H9 (cell line): ENCODE data around the gene NPB. TPM values are rescaled to one million over a fixed set of nuclear protein-coding genes. Genes with fewer than 3 reads are reported as not detected.

Experiments
- DNase-seq: peaks from one replicate; pipeline ENCODE4 v3.0.0-alpha.2; 2017
- H2AFZ ChIP-seq: one replicate; pipeline ENCODE4 v1.6.1; 2013; ENCODE audit warnings: mild to moderate bottlenecking, low read length, control low read depth, moderate library complexity
- H2AK5ac ChIP-seq: 2 replicates; pipeline ENCODE4 v1.6.1; 2013; ENCODE audit warnings: low read length, control low read depth, mixed read lengths; ENCODE audit not compliant: insufficient read length
- H2BK120ac ChIP-seq: one replicate; pipeline ENCODE4 v1.6.1; 2013; ENCODE audit warnings: low read depth, mild to moderate bottlenecking, low read length, control low read depth, inconsistent platforms; ENCODE audit not compliant: poor library complexity, severe bottlenecking
- H2BK12ac ChIP-seq: 2 replicates; pipeline ENCODE4 v1.6.1; 2013; ENCODE audit warnings: low read length, control low read depth, mixed read lengths, low read depth; ENCODE audit not compliant: insufficient read length
- H2BK15ac ChIP-seq: 2 replicates; pipeline ENCODE4 v1.6.1; 2013; ENCODE audit warnings: low read depth, low read length, control low read depth
- H2BK20ac ChIP-seq: one replicate; pipeline ENCODE4 v1.6.1; 2013; ENCODE audit warnings: low read depth, mild to moderate bottlenecking, low read length, control low read depth, inconsistent platforms; ENCODE audit not compliant: poor library complexity, severe bottlenecking
- H2BK5ac ChIP-seq: 2 replicates; pipeline ENCODE4 v1.6.1; 2013; ENCODE audit warnings: low read length, control low read depth, mixed read lengths; ENCODE audit not compliant: insufficient read length
- H3K14ac ChIP-seq: 2 replicates; pipeline ENCODE4 v1.6.1; 2013; ENCODE audit warnings: low read length, control low read depth; ENCODE audit not compliant: insufficient read depth
- H3K18ac ChIP-seq: 2 replicates; pipeline ENCODE4 v1.6.1; 2013; ENCODE audit warnings: low read depth, mild to moderate bottlenecking, mixed read lengths, low read length, control low read depth; ENCODE audit not compliant: insufficient read length
- H3K23ac ChIP-seq: 2 replicates; pipeline ENCODE4 v1.6.1; 2013; ENCODE audit warnings: low read length, control low read depth, mixed read lengths, low read depth; ENCODE audit not compliant: insufficient read length
- H3K23me2 ChIP-seq: 2 replicates; pipeline ENCODE4 v1.6.1; 2013; ENCODE audit warnings: low read depth, mild to moderate bottlenecking, mixed read lengths, low read length, control low read depth; ENCODE audit not compliant: insufficient read length, poor library complexity, severe bottlenecking
- H3K27ac ChIP-seq: 2 replicates; pipeline ENCODE4 v1.5.1; 2013; ENCODE audit warnings: low read length, control low read depth, mixed read lengths, low read depth; ENCODE audit not compliant: insufficient read length
- H3K27me3 ChIP-seq: 2 replicates; pipeline ENCODE4 v1.6.1; 2013; ENCODE audit warnings: low read length, control low read depth, inconsistent platforms; ENCODE audit not compliant: insufficient read depth
- H3K4ac ChIP-seq: 2 replicates; pipeline ENCODE4 v1.6.1; 2013; ENCODE audit warnings: low read depth, mild to moderate bottlenecking, control low read depth, inconsistent platforms, low read length, moderate library complexity
- H3K4me1 ChIP-seq: 2 replicates; pipeline ENCODE4 v1.6.1; 2013; ENCODE audit warnings: low read length, control low read depth, inconsistent platforms; ENCODE audit not compliant: insufficient read depth
- H3K4me2 ChIP-seq: 2 replicates; pipeline ENCODE4 v1.6.1; 2013; ENCODE audit warnings: low read length, control low read depth, mixed read lengths; ENCODE audit not compliant: insufficient read length, insufficient read depth
- H3K56ac ChIP-seq: 2 replicates; pipeline ENCODE4 v1.6.1; 2013; ENCODE audit warnings: low read depth, mild to moderate bottlenecking, mixed read lengths, low read length, control low read depth; ENCODE audit not compliant: insufficient read length
- H3K79me1 ChIP-seq: 2 replicates; pipeline ENCODE4 v1.6.1; 2013; ENCODE audit warnings: low read depth, mild to moderate bottlenecking, moderate library complexity, low read length, control low read depth, inconsistent platforms; ENCODE audit not compliant: insufficient read depth, poor library complexity, severe bottlenecking
- H3K79me2 ChIP-seq: 2 replicates; pipeline ENCODE4 v1.6.1; 2013; ENCODE audit warnings: low read length, control low read depth, inconsistent platforms; ENCODE audit not compliant: insufficient read depth
- H3K9ac ChIP-seq: 2 replicates; pipeline ENCODE4 v1.6.1; 2013; ENCODE audit warnings: low read length, control low read depth, mixed read lengths; ENCODE audit not compliant: insufficient read length; ENCODE audit errors: extremely low read depth
- H3K9me3 ChIP-seq: one replicate; pipeline ENCODE4 v1.6.1; 2013; ENCODE audit warnings: low read depth, low read length, inconsistent platforms; ENCODE audit not compliant: control insufficient read depth
- H3T11ph ChIP-seq: one replicate; pipeline ENCODE4 v1.6.1; 2013; ENCODE audit warnings: mild to moderate bottlenecking, low read length, control low read depth, inconsistent platforms
- H4K20me1 ChIP-seq: one replicate; pipeline ENCODE4 v1.6.1; 2013; ENCODE audit not compliant: control insufficient read depth, insufficient read length, insufficient read depth
- H4K5ac ChIP-seq: 2 replicates; pipeline ENCODE4 v1.6.1; 2013; ENCODE audit warnings: low read depth, mild to moderate bottlenecking, mixed read lengths, low read length, control low read depth; ENCODE audit not compliant: insufficient read length
- H4K8ac ChIP-seq: replicated peaks from 2 replicates; pipeline ENCODE4 v1.6.1; 2013; ENCODE audit warnings: low read length, control low read depth, mixed read lengths, low read depth; ENCODE audit not compliant: insufficient read length
- H4K91ac ChIP-seq: 2 replicates; pipeline ENCODE4 v1.6.1; 2013; ENCODE audit warnings: low read depth, mild to moderate bottlenecking, moderate library complexity, mixed read lengths, low read length, control low read depth; ENCODE audit not compliant: insufficient read length
- H3K27ac Mint-ChIP-seq, 3 experiments: 2 replicates in 2 of 3; 3 replicates in 1 of 3; pipeline ENCODE4 v1.8.0; 2020 to 2021; ENCODE audit warnings: mixed read lengths in 3 of 3, mild to moderate bottlenecking in 1 of 3, moderate library complexity in 1 of 3
- H3K27me3 Mint-ChIP-seq: 2 replicates; pipeline ENCODE4 v1.8.0; 2021; ENCODE audit warnings: low read depth, mild to moderate bottlenecking, moderate library complexity, mixed read lengths
- H3K36me3 Mint-ChIP-seq, 3 experiments: 2 replicates in 2 of 3; 3 replicates in 1 of 3; pipeline ENCODE4 v1.8.0; 2020 to 2021; ENCODE audit warnings: low read depth in 3 of 3, mixed read lengths in 3 of 3; ENCODE audit not compliant: insufficient read depth in 1 of 3
- H3K4me1 Mint-ChIP-seq, 2 experiments: 2 replicates each; pipeline ENCODE4 v1.8.0; 2020; ENCODE audit warnings: mixed read lengths in 2 of 2
- H3K4me3 Mint-ChIP-seq, 2 experiments: 2 replicates in 1 of 2; 3 replicates in 1 of 2; pipeline ENCODE4 v1.8.0; 2020 to 2021; ENCODE audit warnings: mild to moderate bottlenecking in 2 of 2, mixed read lengths in 2 of 2, moderate library complexity in 1 of 2
- H3K9me3 Mint-ChIP-seq, 2 experiments: 2 replicates in 1 of 2; 3 replicates in 1 of 2; pipeline ENCODE4 v1.8.0; 2020; ENCODE audit warnings: mild to moderate bottlenecking in 2 of 2, mixed read lengths in 2 of 2, moderate library complexity in 1 of 2
- CTCF ChIP-seq: fragments of 200-600 bp; sonication (generic); conservative IDR thresholded peaks from 3 replicates; pipeline ENCODE4 v1.8.0; 2021; ENCODE audit warnings: antibody characterized with exemption, mild to moderate bottlenecking
- WGBS: extraction: QIAGEN DNeasy Blood & Tissue Kit; methylation state at CpG from one replicate; pipeline ENCODE4 v1.1.7; 2013; ENCODE audit warnings: missing lambda C conversion rate, low lambda C conversion rate, mixed read lengths; ENCODE audit not compliant: insufficient read length; ENCODE audit errors: extremely low coverage; 5-methylcytosine and 5-hydroxymethylcytosine counted together
- total RNA-seq: library from RNA; stranded (reverse); gene quantifications from 2 replicates; pipeline ENCODE4 v1.2.1, GENCODE V29; 2021

Gene NPB
- total RNA-seq, 1 experiment from 2014 or later: 2.1 TPM

GRCh38 chr17:81889602-81890001, 12.4 kb upstream of the NPB start:
- H3K79me1 ChIP-seq: peaks cover 24% of the 10 kb centered on the region
- H3K23me2 ChIP-seq: peaks cover 7% of the 10 kb centered on the region
- H3K36me3 Mint-ChIP-seq: peaks cover 45 to 69% (median 58%) of the 10 kb centered on the region in 3 experiments
- H2BK5ac ChIP-seq: no peak overlapping the region
- no peak overlapping the region for H3K4me2 ChIP-seq
- WGBS: no CpG with 5 or more reads among the region's 9 CpGs
- peak overlapping the region; percentile 9 for H3K56ac ChIP-seq
- no peak overlapping the region for H4K91ac ChIP-seq
- H3T11ph ChIP-seq: no peak overlapping the region
- H3K14ac ChIP-seq: no peak overlapping the region
- H4K5ac ChIP-seq: no peak overlapping the region
- peak overlapping the region; percentile 89 to 92 for H3K4me3 Mint-ChIP-seq
- DNase-seq: no peak
- no peak overlapping the region for H3K23ac ChIP-seq
- H3K27me3 ChIP-seq: no peaks in the 10 kb centered on the region
- no peak overlapping the region for H2BK15ac ChIP-seq
- no peaks in the 10 kb centered on the region for H3K9me3 ChIP-seq
- no peak overlapping the region for H3K18ac ChIP-seq
- peaks cover 17% of the 10 kb centered on the region; the same call in 1 of the 2 replicates for H3K79me2 ChIP-seq
- peak overlapping the region in 1 of 3 experiments; percentile 95; a peak in 2 of 7 replicates for H3K27ac Mint-ChIP-seq
- H3K27me3 Mint-ChIP-seq: 0 out of 2 replicates have a peak, but pooled peaks cover 1% of the 10 kb centered on the region
- H4K8ac ChIP-seq: no peak overlapping the region
- H3K27ac ChIP-seq: no peak overlapping the region
- no peak overlapping the region for H2BK12ac ChIP-seq
- H3K4ac ChIP-seq: no peak overlapping the region
- H2AK5ac ChIP-seq: no peak overlapping the region
- TF ChIP-seq CTCF: no peak
- peaks cover 3 to 16% of the 10 kb centered on the region in 2 experiments; a peak in 3 of 4 replicates for H3K4me1 Mint-ChIP-seq
- H2BK20ac ChIP-seq: no peak overlapping the region
- no peak overlapping the region for H2AFZ ChIP-seq
- no peak overlapping the region for H2BK120ac ChIP-seq
- no peaks in the 10 kb centered on the region for H3K4me1 ChIP-seq
- no peaks in the 10 kb centered on the region for H4K20me1 ChIP-seq
- H3K9me3 Mint-ChIP-seq: no peaks in the 10 kb centered on the region
- H3K9ac ChIP-seq: no peak overlapping the region
